GM23338 (cell line): ENCODE data around the gene CSTPP1. TPM values are rescaled to one million over a fixed set of nuclear protein-coding genes. Genes with fewer than 3 reads are reported as not detected.

Experiments
- ATAC-seq: fragments of 200-7000 bp; cut with Tn5 transposase; 3 replicates; pipeline ENCODE4 v1.9.1; 2020
- DNase-seq: peaks from one replicate; pipeline ENCODE4 v3.0.0-alpha.2; 2015; ENCODE audit warnings: low spot score
- H2AFZ ChIP-seq: fragments of 200-600 bp; sonication (generic); 2 replicates; pipeline ENCODE4 v1.8.0; 2016; ENCODE audit warnings: antibody characterized with exemption, mild to moderate bottlenecking, moderate library complexity
- H3F3A ChIP-seq: fragments of 200-600 bp; sonication (generic); replicated peaks from 2 replicates; pipeline ENCODE4 v1.8.0; 2017; ENCODE audit warnings: antibody characterized with exemption, mixed run types, low read depth
- H3K27ac ChIP-seq: fragments of 200-600 bp; sonication (generic); 2 replicates; pipeline ENCODE4 v1.6.1; 2016; ENCODE audit warnings: low read depth
- H3K27me3 ChIP-seq: fragments of 200-600 bp; sonication (generic); 2 replicates; pipeline ENCODE4 v1.8.0; 2016; ENCODE audit warnings: mild to moderate bottlenecking, mixed run types, moderate library complexity; ENCODE audit not compliant: insufficient read depth
- H3K36me3 ChIP-seq: fragments of 200-600 bp; sonication (generic); 2 replicates; pipeline ENCODE4 v1.8.0; 2016; ENCODE audit warnings: mild to moderate bottlenecking; ENCODE audit not compliant: insufficient read depth
- H3K4me1 ChIP-seq: fragments of 200-600 bp; sonication (generic); 2 replicates; pipeline ENCODE4 v1.8.0; 2016; ENCODE audit warnings: mild to moderate bottlenecking, moderate library complexity; ENCODE audit not compliant: insufficient read depth
- H3K4me2 ChIP-seq: fragments of 200-600 bp; sonication (generic); 2 replicates; pipeline ENCODE4 v1.7.1; 2017; ENCODE audit warnings: mixed run types
- H3K4me3 ChIP-seq: fragments of 200-600 bp; sonication (generic); 2 replicates; pipeline ENCODE4 v1.6.1; 2016; ENCODE audit warnings: mixed run types
- H3K79me2 ChIP-seq: fragments of 200-600 bp; sonication (generic); replicated peaks from 2 replicates; pipeline ENCODE4 v1.8.0; 2017; ENCODE audit warnings: mild to moderate bottlenecking; ENCODE audit not compliant: insufficient read depth
- H3K9me2 ChIP-seq: fragments of 200-600 bp; sonication (generic); 2 replicates; pipeline ENCODE4 v1.8.0; 2017; ENCODE audit not compliant: insufficient read depth
- H4K20me1 ChIP-seq: fragments of 200-600 bp; sonication (generic); replicated peaks from 2 replicates; pipeline ENCODE4 v1.8.0; 2017; ENCODE audit warnings: mild to moderate bottlenecking; ENCODE audit not compliant: insufficient read depth
- H3K27ac Mint-ChIP-seq: 2 replicates; pipeline ENCODE4 v1.8.0; 2020; ENCODE audit warnings: inconsistent platforms, mild to moderate bottlenecking, moderate library complexity, mixed read lengths
- H3K27me3 Mint-ChIP-seq: 3 replicates; pipeline ENCODE4 v1.8.0; 2022; ENCODE audit warnings: low read depth, mild to moderate bottlenecking, moderate library complexity, mixed read lengths, inconsistent platforms; ENCODE audit not compliant: insufficient read depth, poor library complexity
- H3K36me3 Mint-ChIP-seq: 3 replicates; pipeline ENCODE4 v1.8.0; 2021; ENCODE audit warnings: low read depth, mild to moderate bottlenecking, inconsistent platforms, moderate library complexity, mixed read lengths
- H3K4me1 Mint-ChIP-seq: 3 replicates; pipeline ENCODE4 v1.8.0; 2020; ENCODE audit warnings: mild to moderate bottlenecking, inconsistent platforms, mixed read lengths
- H3K4me3 Mint-ChIP-seq: 3 replicates; pipeline ENCODE4 v1.8.0; 2021; ENCODE audit warnings: moderate library complexity, mild to moderate bottlenecking, inconsistent platforms, mixed read lengths
- H3K9me3 Mint-ChIP-seq: 3 replicates; pipeline ENCODE4 v1.8.0; 2020; ENCODE audit warnings: moderate library complexity, mild to moderate bottlenecking, inconsistent platforms, mixed read lengths
- CREB1 ChIP-seq: fragments of 250-450 bp; sonication (Bioruptor Pico); IDR thresholded peaks from 2 replicates; pipeline ENCODE4 v1.5.0; 2020; ENCODE audit warnings: low read depth, mild to moderate bottlenecking, moderate library complexity
- ETS1 ChIP-seq: IDR thresholded peaks from 2 replicates; pipeline ENCODE4 v1.6.1; 2016; ENCODE audit warnings: antibody characterized with exemption
- EZH2 ChIP-seq: fragments of 200-600 bp; sonication (generic); IDR thresholded peaks from one replicate; pipeline ENCODE4 v1.8.0; 2017; ENCODE audit warnings: antibody characterized with exemption, mild to moderate bottlenecking, low read depth; ENCODE audit not compliant: unreplicated experiment
- EZH2phosphoT487 ChIP-seq: fragments of 200-600 bp; sonication (generic); IDR thresholded peaks from one replicate; pipeline ENCODE4 v1.8.1; 2018; ENCODE audit warnings: antibody characterized with exemption; ENCODE audit not compliant: unreplicated experiment
- NANOG ChIP-seq: IDR thresholded peaks from 2 replicates; pipeline ENCODE4 v1.6.1; 2016; ENCODE audit warnings: antibody characterized with exemption, borderline replicate concordance
- POLR2AphosphoS5 ChIP-seq: IDR thresholded peaks from 2 replicates; pipeline ENCODE4 v1.6.1; 2016; ENCODE audit warnings: antibody characterized with exemption, low read depth
- STAT1 ChIP-seq: IDR thresholded peaks from one replicate; pipeline ENCODE4 v1.6.1; 2016; ENCODE audit warnings: antibody characterized with exemption; ENCODE audit not compliant: unreplicated experiment
- ZNF114 ChIP-seq: fragments of 250-450 bp; sonication (Bioruptor Pico); IDR thresholded peaks from 2 replicates; pipeline ENCODE4 v1.5.0; 2020; ENCODE audit warnings: mild to moderate bottlenecking, moderate library complexity
- ZNF331 ChIP-seq: fragments of 250-450 bp; sonication (Bioruptor Pico); IDR thresholded peaks from 2 replicates; pipeline ENCODE4 v1.5.0; 2020; ENCODE audit warnings: low read depth, mild to moderate bottlenecking, moderate library complexity
- polyA plus RNA-seq: library from polyadenylated mRNA; unstranded; fragments of >200 nt; fragmentation: Nextera tagmentation; extraction: Ambion mirVana; gene quantifications from 2 replicates; pipeline ENCODE4 v1.2.1, GENCODE V29; 2016
- total RNA-seq: library from RNA; depleted of rRNA; stranded (reverse); fragments of >200 nt; shearing (Covaris generic); gene quantifications from 2 replicates; pipeline ENCODE4 v1.2.3, GENCODE V29; 2014
- TF ChIP-seq, protein P1 (sequence below): IDR thresholded peaks from one replicate; pipeline ENCODE4 v1.6.1; 2018; ENCODE audit warnings: antibody characterized with exemption; ENCODE audit not compliant: unreplicated experiment
- TF ChIP-seq, protein P2 (sequence below), 2 experiments: fragments of 200-600 bp in 1 of 2; sonication (generic) in 1 of 2; conservative IDR thresholded peaks; 2 replicates each; pipeline versions ENCODE4 v1.5.1 to v1.6.1; 2016 to 2017; ENCODE audit warnings: antibody characterized with exemption in 2 of 2, low read depth in 2 of 2, mild to moderate bottlenecking in 2 of 2, moderate library complexity in 1 of 2

Gene CSTPP1
- total and polyA plus RNA-seq, 2 experiments from 2014 or later, result 23.5 to 42.6 TPM

GRCh38 chr11:46958777-46959176 is 22.2 kb downstream of the CSTPP1 start:
- Mint-ChIP-seq H3K4me1 (no peaks in the 10 kb centered on the region), H3K27ac (no peak overlapping the region), H3K27me3 (no peaks in the 10 kb centered on the region), H3K4me3 (no peak overlapping the region), H3K36me3 (peaks cover 23% of the 10 kb centered on the region), H3K9me3 (no peaks in the 10 kb centered on the region; the same call in 2 of the 3 replicates)
- no peak overlapping the region for H3K4me3 ChIP-seq
- 0 out of 2 replicates have a peak, but pooled peaks cover 6% of the 10 kb centered on the region for H3K36me3 ChIP-seq
- H2AFZ ChIP-seq, result no peak overlapping the region
- H3K27me3 ChIP-seq, result no peaks in the 10 kb centered on the region
- H3F3A ChIP-seq, result no peaks in the 10 kb centered on the region
- no peaks in the 10 kb centered on the region for H3K79me2 ChIP-seq
- 0 out of 2 replicates have a peak, but pooled peaks cover 1% of the 10 kb centered on the region for H4K20me1 ChIP-seq
- no peak overlapping the region for H3K27ac ChIP-seq
- no peaks in the 10 kb centered on the region for H3K4me1 ChIP-seq
- H3K4me2 ChIP-seq, result no peak overlapping the region
- ATAC-seq, result no peak
- no peaks in the 10 kb centered on the region for H3K9me2 ChIP-seq
- DNase-seq, result no peak
- no peak for TF ChIP-seq STAT1
- no peak for TF ChIP-seq NANOG
- TF ChIP-seq, protein P1, sequence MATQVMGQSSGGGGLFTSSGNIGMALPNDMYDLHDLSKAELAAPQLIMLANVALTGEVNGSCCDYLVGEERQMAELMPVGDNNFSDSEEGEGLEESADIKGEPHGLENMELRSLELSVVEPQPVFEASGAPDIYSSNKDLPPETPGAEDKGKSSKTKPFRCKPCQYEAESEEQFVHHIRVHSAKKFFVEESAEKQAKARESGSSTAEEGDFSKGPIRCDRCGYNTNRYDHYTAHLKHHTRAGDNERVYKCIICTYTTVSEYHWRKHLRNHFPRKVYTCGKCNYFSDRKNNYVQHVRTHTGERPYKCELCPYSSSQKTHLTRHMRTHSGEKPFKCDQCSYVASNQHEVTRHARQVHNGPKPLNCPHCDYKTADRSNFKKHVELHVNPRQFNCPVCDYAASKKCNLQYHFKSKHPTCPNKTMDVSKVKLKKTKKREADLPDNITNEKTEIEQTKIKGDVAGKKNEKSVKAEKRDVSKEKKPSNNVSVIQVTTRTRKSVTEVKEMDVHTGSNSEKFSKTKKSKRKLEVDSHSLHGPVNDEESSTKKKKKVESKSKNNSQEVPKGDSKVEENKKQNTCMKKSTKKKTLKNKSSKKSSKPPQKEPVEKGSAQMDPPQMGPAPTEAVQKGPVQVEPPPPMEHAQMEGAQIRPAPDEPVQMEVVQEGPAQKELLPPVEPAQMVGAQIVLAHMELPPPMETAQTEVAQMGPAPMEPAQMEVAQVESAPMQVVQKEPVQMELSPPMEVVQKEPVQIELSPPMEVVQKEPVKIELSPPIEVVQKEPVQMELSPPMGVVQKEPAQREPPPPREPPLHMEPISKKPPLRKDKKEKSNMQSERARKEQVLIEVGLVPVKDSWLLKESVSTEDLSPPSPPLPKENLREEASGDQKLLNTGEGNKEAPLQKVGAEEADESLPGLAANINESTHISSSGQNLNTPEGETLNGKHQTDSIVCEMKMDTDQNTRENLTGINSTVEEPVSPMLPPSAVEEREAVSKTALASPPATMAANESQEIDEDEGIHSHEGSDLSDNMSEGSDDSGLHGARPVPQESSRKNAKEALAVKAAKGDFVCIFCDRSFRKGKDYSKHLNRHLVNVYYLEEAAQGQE, result no peak
- no peak for TF ChIP-seq EZH2
- TF ChIP-seq, protein P2, sequence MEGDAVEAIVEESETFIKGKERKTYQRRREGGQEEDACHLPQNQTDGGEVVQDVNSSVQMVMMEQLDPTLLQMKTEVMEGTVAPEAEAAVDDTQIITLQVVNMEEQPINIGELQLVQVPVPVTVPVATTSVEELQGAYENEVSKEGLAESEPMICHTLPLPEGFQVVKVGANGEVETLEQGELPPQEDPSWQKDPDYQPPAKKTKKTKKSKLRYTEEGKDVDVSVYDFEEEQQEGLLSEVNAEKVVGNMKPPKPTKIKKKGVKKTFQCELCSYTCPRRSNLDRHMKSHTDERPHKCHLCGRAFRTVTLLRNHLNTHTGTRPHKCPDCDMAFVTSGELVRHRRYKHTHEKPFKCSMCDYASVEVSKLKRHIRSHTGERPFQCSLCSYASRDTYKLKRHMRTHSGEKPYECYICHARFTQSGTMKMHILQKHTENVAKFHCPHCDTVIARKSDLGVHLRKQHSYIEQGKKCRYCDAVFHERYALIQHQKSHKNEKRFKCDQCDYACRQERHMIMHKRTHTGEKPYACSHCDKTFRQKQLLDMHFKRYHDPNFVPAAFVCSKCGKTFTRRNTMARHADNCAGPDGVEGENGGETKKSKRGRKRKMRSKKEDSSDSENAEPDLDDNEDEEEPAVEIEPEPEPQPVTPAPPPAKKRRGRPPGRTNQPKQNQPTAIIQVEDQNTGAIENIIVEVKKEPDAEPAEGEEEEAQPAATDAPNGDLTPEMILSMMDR (conservative IDR thresholded peaks at IDR 0.05; ENCODE audit: low read depth in 2 of 2), result no peak

- no peaks in the 10 kb centered on the region; the same call in 1 of the 3 replicates for H3K9me3 Mint-ChIP-seq
- H3K4me3 ChIP-seq, result no peak overlapping the region
- H3K4me1 ChIP-seq, result no peaks in the 10 kb centered on the region
- H3K79me2 ChIP-seq, result no peaks in the 10 kb centered on the region
- no peak overlapping the region for H3K27ac ChIP-seq
- no peaks in the 10 kb centered on the region for H3K9me2 ChIP-seq
- 0 out of 2 replicates have a peak, but pooled peaks cover 6% of the 10 kb centered on the region for H3K36me3 ChIP-seq
- H3F3A ChIP-seq, result no peaks in the 10 kb centered on the region
- no peaks in the 10 kb centered on the region; the same call in 2 of the 3 replicates for H3K4me1 Mint-ChIP-seq
- no peak for ATAC-seq
- H3K36me3 Mint-ChIP-seq, result peaks cover 29% of the 10 kb centered on the region
- H3K27me3 ChIP-seq, result no peaks in the 10 kb centered on the region
- no peak overlapping the region for H3K4me3 Mint-ChIP-seq
- H4K20me1 ChIP-seq, result no peaks in the 10 kb centered on the region
- H3K27me3 Mint-ChIP-seq, result peaks cover 3% of the 10 kb centered on the region
- no peak overlapping the region for H3K4me2 ChIP-seq
- no peak overlapping the region for H2AFZ ChIP-seq
- no peak overlapping the region for H3K27ac Mint-ChIP-seq
- no peak for DNase-seq
- no peak for TF ChIP-seq EZH2
- TF ChIP-seq ZNF331 (CRISPR knock-in tag), result no peak
- no peak for TF ChIP-seq NANOG
- no peak for TF ChIP-seq POLR2AphosphoS5
- TF ChIP-seq ETS1, result no peak
- TF ChIP-seq, protein P1, result no peak
- no peak for TF ChIP-seq ZNF114
- TF ChIP-seq CREB1 (CRISPR knock-in tag), result no peak
- no peak for TF ChIP-seq EZH2phosphoT487
Measured at GRCh38 chr11:46961041-46961440, 24.5 kb downstream of the CSTPP1 start.
